Raji (cell line): ENCODE results near the gene ATP23.

Experiments
- POLR2A ChIP-seq: IDR thresholded peaks from 2 replicates; pipeline ENCODE4 v1.6.1; 2011; ENCODE audit warnings: low read depth, low read length, control low read depth; ENCODE audit not compliant: insufficient read depth

Gene ATP23

GRCh38 chr12:57992001-57992400, 50.6 kb downstream of the ATP23 start:
- no peak for TF ChIP-seq POLR2A

- no peak for TF ChIP-seq POLR2A
Measured at GRCh38 chr12:57993030-57993429, 51.7 kb downstream of the ATP23 start.

GRCh38 chr12:57993834-57994233, 52.5 kb downstream of the ATP23 start:
- TF ChIP-seq POLR2A, result no peak

DNA sequence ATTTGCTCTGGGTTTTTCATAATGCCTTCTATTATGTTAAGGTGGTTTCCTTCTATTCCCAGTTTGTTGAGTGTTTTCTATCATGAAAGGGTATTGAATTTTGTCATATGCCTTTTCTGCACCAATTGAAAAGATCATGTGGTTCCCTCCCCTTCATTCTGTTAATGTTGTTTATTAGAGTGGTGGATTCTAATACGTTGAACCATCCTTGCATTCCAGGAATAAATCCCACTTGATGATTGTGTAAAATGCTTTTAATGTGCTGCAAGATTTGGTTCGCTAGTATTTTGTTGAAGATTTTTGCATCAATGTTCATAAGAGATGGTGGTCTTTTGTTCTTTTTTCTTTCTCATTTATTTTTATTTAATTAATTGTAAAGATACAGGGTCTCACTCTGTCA, 55.2 kb downstream of the ATP23 start:
- no peak for TF ChIP-seq POLR2A

- TF ChIP-seq POLR2A, result no peak
Measured at GRCh38 chr12:57998251-57998650, 56.9 kb downstream of the ATP23 start.

DNA sequence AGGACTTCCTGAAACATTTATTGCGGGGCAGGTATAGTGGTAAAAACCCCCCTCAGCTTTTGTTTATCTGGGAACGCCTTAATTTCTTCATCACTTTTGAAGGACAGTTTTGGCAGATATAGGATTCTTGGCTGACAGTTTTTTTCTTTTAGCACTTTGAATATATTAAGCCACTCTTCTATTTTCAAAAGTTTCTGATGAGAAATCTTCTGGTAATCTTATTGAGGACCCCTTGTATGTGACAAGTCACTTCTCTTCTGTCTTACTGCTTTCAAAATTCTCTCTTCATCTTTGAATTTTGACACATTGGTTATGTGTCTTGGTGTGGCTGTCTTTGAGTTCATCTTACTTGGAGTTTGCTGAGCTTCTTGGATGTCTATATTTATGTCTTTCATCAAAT, 59.1 kb downstream of the ATP23 start:
- no peak for TF ChIP-seq POLR2A

DNA sequence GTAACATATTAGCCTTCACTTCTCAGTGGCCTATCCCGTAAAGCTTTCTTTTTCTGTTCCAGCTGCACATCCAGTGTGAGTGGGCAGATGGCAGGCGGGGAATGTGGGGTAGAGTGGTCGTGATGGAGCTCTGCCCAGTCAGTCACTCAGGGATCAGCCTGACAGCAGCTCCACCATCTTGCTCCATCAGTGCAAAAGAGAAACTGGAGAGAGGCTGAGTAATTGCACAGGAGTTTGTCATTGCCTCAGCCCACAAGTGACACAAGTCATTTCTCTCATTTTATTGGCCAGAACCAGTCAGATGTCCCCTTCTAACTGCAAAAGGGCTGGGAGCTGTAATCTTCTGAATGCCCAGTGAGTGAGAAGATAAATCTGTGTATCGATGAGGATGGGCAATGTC, 66.5 kb downstream of the ATP23 start:
- TF ChIP-seq POLR2A, result no peak

GRCh38 chr12:58008634-58009033, 67.3 kb downstream of the ATP23 start:
- no peak for TF ChIP-seq POLR2A
